Measurements from ENCODE around the gene NECTIN1.

NECTIN1 gene

GRCh38 chr11:119754656-119755355 is 25.8 kb upstream of the NECTIN1 start:
- FAIRE-seq: no peak

- FAIRE-seq: no peak
Observed at GRCh38 chr11:119754199-119754598, 25.2 kb upstream of the NECTIN1 start.

- FAIRE-seq: no peak
Observed at GRCh38 chr11:119752946-119753345, 23.9 kb upstream of the NECTIN1 start.

- no peak for FAIRE-seq
Observed at GRCh38 chr11:119752345-119752871, 23.4 kb upstream of the NECTIN1 start.

GRCh38 chr11:119750056-119750455 is 21.1 kb upstream of the NECTIN1 start:
- FAIRE-seq: no peak

- no peak for FAIRE-seq
Observed at GRCh38 chr11:119749006-119749565, 20.1 kb upstream of the NECTIN1 start.

GRCh38 chr11:119747868-119748660 is 19.1 kb upstream of the NECTIN1 start:
- no peak for FAIRE-seq

- no peak for FAIRE-seq
Observed at GRCh38 chr11:119745776-119746535, 17.0 kb upstream of the NECTIN1 start.

GRCh38 chr11:119745112-119745511 is 16.1 kb upstream of the NECTIN1 start:
- FAIRE-seq: no peak

GRCh38 chr11:119744577-119744976 is 15.6 kb upstream of the NECTIN1 start:
- FAIRE-seq: no peak

- FAIRE-seq: no peak
Observed at GRCh38 chr11:119743006-119743405, 14.0 kb upstream of the NECTIN1 start.

- FAIRE-seq: no peak
Observed at GRCh38 chr11:119742263-119742861, 13.4 kb upstream of the NECTIN1 start.

GRCh38 chr11:119741369-119742262 is 12.6 kb upstream of the NECTIN1 start:
- no peak for FAIRE-seq

GRCh38 chr11:119739975-119740374 is 11.0 kb upstream of the NECTIN1 start:
- FAIRE-seq: no peak

GRCh38 chr11:119739021-119739703 is 10.2 kb upstream of the NECTIN1 start:
- no peak for FAIRE-seq

GRCh38 chr11:119738059-119738439 is 9.0 kb upstream of the NECTIN1 start:
- FAIRE-seq: no peak

- no peak for FAIRE-seq
Observed at GRCh38 chr11:119737366-119738058, 8.5 kb upstream of the NECTIN1 start.

GRCh38 chr11:119734788-119735187 is 5.8 kb upstream of the NECTIN1 start:
- FAIRE-seq: no peak

GRCh38 chr11:119730789-119731386 is 1.9 kb upstream of the NECTIN1 start:
- FAIRE-seq: no peak

All from TTC549 (cell line).